Hypothalamus (tissue), 51 donors: ENCODE results near the gene CCL25.

ENCODE experiments used
- DNase-seq, 51 donors: peaks; one replicate each; lab custom pipeline; 2025; lab: John Stamatoyannopoulos, UW

The CCL25 gene

GRCh38 chr19:8044018-8044417 lies 8.5 kb upstream of the CCL25 start:
- DNase-seq, result no peak

GRCh38 chr19:8045872-8046568 lies 6.5 kb upstream of the CCL25 start:
- DNase-seq, result no peak

- DNase-seq, result no peak
Observed at GRCh38 chr19:8046569-8047165, 5.9 kb upstream of the CCL25 start.

GRCh38 chr19:8050274-8051096 lies 2.1 kb upstream of the CCL25 start:
- DNase-seq, result peak in 44 of 51 donors; percentile 7 to 79 (median 54)

GRCh38 chr19:8054169-8054568 lies 1.6 kb downstream of the CCL25 start:
- DNase-seq, result no peak

- no peak for DNase-seq
Observed at GRCh38 chr19:8056533-8056932, 4.0 kb downstream of the CCL25 start.

- no peak for DNase-seq
Observed at GRCh38 chr19:8057545-8058270, 5.1 kb downstream of the CCL25 start.

- DNase-seq, result peak in 3 of 51 donors; percentile 3 to 9 (median 5)
Observed at GRCh38 chr19:8064911-8065874, 12.6 kb downstream of the CCL25 start.

- no peak for DNase-seq
Observed at GRCh38 chr19:8065875-8066261, 13.3 kb downstream of the CCL25 start.

GRCh38 chr19:8069096-8069973 lies 16.8 kb downstream of the CCL25 start:
- peak in 18 of 51 donors; percentile 5 to 60 (median 20) for DNase-seq

- no peak for DNase-seq
Observed at GRCh38 chr19:8071912-8072311, 19.4 kb downstream of the CCL25 start.

GRCh38 chr19:8074501-8074900 lies 21.9 kb downstream of the CCL25 start:
- DNase-seq, result no peak

- no peak for DNase-seq
Observed at GRCh38 chr19:8075158-8076074, 22.9 kb downstream of the CCL25 start.

- no peak for DNase-seq
Observed at GRCh38 chr19:8079988-8080387, 27.4 kb downstream of the CCL25 start.

GRCh38 chr19:8080832-8081231 lies 28.3 kb downstream of the CCL25 start:
- no peak for DNase-seq

GRCh38 chr19:8081569-8082550 lies 29.3 kb downstream of the CCL25 start:
- no peak for DNase-seq
